Stimulated activated CD4-positive, alpha-beta T cell treated with anti-CD3 and anti-CD28 coated beads, Interleukin-1b, Interleukin-23, amount 100 ng/mL, for 48 hours (primary cell): Measurements from ENCODE around the gene TMEM213.
A peak's percentile ranks its signal among the peaks of the same experiment; 100 is the strongest.

ENCODE experiments used
- DNase-seq: peaks from one replicate; pipeline ENCODE4 v3.0.0-alpha.2; 2020

Gene TMEM213

DNA sequence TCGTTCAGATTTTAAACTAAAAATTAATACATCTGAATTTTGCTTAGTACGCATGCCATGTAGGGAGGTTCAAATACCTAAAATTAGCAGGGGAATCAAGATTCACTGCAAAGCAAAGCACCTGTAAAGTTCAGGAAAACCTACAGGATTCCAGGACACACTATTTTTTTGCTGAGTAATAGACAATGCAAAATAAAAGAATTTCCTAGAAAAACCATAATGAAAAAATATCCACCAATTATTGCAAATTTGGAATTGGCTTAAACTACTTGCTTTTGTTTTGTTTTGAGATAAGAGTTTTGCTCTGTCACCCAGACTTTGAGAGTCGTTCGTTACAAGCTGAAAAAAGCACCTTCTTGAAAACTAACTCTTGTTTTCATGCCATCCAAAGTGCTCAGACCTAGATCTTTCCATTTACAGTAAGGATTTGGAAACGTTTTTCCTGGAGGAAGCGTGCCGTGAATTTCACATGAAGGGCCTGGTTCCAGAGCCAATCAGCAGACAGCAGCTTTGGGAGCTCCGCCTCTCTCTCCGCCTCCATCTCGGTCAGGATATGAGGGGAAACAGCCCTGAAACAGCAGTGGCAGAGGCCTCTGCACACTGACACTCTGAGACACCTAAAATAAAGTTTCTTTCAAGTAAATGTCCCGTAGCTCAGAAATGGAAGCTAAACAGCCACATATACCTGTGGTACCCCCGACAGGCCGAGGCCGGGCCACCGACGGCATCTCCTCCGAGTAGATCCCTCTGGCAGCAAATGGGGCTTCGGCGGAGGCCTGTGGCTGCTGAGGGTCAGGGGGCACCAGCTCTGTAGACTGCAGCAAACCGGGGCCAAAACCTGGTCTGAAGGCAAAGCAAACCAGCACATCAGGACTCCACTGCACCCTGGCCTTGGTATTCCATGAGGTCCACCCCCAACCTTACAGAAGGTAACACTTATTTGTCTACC, 46.1 kb downstream of the TMEM213 start:
- DNase-seq = no peak

GRCh38 chr7:138845711-138846110, 47.9 kb downstream of the TMEM213 start:
- DNase-seq = no peak

DNA sequence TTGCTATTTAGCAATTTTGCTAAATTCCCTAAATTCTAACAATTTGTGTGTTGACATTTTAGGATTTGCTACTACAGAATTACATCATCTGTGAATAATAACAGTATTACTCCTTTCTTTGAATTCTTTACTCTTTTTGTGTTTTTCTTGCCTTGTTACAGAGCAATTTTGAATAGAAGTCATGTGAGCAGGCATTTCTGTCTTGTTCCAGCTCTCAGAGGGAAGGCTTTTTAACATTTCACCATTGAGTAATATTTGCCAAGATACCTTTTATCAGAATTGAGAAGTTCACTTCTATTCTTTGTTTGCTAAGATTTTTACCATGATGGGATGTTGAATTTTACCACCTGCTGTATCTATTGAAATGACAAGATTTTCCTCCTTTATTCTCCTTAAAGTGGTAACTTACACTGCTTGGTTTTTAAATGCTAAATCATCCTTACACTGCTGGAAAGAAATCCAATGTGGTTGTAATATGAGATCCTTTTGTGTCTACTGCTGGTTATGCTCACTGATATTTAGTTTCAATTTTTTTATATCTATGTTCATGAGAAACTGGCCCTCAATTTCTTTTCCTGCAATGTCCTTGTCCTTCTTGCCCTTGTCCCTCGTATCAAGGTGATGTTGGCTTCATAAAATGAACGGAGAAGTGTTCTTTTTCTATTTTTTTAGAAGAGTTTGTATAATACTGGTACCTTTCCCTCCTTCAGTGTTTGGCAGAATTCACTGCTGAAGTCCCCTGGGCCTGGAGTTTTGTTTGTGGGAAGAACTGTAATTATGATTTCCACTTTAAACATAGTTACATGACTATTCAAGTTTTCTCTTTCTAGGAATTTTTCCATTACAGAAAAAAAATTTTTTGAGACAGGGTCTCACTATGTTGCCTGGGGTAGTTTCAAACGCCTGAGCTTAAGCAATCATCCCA, 50.5 kb downstream of the TMEM213 start:
- no peak for DNase-seq

DNA sequence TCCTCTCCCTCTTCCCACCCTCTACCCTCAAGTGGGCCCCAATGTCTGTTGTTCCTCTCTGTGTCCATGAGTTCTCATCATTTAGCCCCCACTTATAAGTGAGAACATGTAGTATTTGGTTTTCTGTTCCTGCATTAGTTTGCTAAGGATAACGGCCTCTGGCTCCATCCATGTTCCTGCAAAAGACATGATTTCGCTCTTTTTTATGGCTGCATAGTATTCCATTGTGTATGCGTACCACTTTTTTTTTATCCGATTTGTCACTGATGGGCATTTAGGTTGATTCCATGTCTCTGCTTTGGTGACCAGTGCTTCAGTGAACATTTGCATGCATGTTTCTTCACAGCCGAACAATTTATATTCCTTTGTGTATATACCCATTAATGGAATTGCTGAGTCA, 51.9 kb downstream of the TMEM213 start:
- no peak for DNase-seq

DNA sequence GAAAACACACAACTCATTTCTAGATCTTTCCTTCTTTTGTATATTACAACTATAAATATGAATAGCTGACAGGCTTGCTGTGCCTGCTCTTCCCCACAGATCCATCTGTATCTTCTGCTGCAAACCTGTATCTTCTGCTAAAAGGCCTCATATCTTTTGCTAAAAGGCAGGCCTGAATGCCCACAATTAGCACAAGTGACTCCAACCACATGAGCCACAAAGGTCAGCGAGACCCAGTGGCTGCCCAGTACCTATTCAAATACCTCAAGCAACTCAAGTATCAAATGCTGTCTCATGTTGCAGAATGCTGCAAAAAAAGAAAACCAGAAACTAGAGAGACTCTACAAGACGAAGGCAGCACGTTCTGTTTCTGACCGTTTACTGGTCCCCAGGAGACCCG, 54.7 kb downstream of the TMEM213 start:
- DNase-seq = no peak

- no peak for DNase-seq
Observed at GRCh38 chr7:138853448-138853847, 55.7 kb downstream of the TMEM213 start.

- no peak for DNase-seq
Observed at GRCh38 chr7:138854115-138854645, 56.4 kb downstream of the TMEM213 start.

- no peak for DNase-seq
Observed at GRCh38 chr7:138857728-138858127, 59.9 kb downstream of the TMEM213 start.

DNA sequence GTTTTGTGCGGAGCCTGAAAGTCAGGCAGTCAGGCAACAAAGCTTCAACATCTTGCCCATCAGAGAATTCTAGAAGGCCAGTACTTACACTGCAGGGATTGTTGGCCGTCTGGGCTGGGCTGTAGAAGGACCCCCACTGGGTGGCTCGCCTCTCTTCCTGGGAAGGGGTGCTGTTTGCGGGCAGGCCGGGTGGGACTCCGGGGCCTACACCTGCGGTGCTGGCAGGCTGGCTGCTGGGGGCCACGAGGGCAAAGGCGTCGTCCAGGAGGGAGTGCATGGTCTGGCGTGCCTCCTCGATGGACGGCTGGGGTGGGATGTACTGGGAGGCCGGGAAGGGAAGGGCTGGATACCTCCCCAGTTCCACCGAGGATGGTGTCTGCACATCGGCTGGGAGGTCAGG, 63.3 kb downstream of the TMEM213 start:
- no peak for DNase-seq

DNA sequence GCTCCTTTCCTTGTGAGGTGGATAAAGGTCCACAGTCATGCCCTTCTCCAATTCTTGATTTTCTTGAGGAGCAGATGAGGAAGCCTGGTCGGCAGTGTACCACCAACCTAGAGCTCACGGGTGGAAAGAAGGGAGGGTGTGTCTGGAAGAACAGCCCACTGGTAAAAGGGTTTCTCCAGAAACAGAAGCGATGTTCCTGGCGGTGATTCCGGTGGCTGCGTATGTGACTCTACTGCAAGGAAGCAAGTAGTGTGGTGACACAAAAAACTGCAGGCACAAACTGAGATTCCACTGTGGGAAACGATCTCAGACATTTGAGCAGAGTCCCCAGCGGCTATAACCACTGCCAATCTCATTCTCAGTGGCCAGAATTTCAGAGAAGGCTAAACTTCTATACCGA, 66.1 kb downstream of the TMEM213 start:
- DNase-seq = no peak

DNA sequence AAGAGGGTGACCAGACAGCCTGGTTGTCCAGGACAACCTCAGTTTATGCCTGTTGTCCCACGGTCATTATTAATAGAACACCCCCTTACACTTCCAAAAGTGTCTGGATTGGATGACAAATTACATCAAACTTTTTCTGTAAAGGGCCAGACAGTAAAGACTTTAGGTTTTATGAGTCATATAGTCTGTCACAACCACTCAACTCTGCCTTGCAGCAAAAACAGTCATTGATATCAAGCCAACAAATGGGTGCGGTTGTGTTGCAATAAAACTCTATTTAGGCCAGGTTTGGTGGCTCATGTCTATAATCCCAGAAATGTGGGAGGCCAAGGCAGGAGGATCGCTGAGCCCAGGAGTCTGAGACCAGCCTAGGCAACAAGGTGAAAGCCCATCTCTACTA, 66.9 kb downstream of the TMEM213 start:
- no peak for DNase-seq

DNA sequence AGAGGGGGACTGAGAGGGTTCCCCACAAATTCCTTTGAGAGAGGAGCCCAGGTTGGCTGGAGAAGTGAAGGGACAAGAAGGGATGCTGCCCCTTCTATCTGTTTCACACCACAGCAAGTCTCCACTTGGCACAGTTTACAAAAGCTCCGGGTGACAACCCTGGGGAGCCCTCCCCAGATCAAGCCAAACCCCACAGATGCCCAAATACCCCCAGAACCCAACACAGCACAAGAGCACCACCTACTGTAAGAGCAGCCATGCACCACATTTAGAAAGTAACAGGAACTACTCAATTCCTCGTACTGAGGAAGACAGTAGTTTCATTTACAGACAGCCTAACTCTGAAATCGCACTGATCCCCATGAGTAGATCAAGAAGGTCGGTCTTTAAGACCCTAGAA, 68.0 kb downstream of the TMEM213 start:
- DNase-seq = peak; percentile 43

DNA sequence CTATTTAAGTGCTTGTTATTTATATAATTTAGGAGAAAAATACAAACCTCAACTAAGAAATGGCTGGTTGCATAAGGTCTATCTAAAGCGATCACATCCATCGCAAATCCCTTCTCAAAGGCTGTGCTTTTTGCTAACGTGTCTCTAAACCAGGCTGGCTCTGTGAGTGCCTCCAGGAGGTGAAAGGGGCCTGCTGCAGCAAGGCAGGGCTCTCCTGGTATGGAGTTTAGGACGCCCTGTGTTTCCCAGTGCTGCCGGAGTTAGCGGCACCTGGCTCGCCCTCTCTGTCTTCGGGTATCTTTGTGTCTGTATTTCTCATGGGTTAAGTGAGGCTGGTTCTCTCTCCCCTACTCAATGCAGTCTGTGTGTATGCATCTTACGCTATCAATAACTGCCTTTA, 68.6 kb downstream of the TMEM213 start:
- DNase-seq = no peak

DNA sequence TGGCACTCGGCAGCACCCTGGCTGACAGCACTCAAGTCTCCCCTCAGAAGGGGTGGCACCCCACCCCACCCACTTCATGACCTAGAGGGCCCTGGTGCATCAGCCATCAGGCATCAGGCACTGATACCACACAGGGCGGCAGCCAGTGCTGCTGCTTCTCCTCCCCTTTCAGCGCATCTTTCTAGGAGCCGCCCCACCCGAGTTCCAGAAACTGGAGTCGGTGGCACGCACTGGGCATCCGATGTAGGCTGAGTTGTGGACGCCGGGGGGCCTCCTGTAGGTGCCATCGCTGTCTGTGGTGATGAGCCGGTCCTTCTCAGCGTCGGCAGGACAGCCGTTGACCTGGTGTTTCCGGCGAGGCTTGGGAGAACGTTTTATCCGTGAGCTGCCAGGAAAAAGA, 70.0 kb downstream of the TMEM213 start:
- no peak for DNase-seq

DNA sequence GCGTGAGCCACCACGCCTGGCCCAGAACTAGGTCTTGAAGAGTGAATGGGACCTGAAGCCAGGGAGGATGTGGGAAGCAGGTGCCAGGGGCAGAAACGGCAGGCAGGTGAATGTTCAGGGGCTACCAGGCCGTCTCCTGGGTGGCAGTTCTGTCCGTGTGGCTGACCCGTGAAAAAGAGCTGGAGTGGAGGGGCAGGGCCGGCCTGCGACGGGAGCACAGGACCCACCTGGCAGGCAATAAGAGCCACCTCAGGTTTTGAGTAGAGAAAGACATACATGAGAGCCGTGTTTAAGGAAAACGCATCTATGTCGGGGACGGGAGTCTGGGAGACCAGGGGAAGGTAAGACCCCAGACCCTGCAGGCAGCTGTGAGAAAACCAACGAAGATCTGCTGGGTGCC, 70.9 kb downstream of the TMEM213 start:
- DNase-seq = no peak

- DNase-seq = no peak
Observed at GRCh38 chr7:138869353-138869752, 71.6 kb downstream of the TMEM213 start.

GRCh38 chr7:138871065-138871813, 73.4 kb downstream of the TMEM213 start:
- no peak for DNase-seq

GRCh38 chr7:138871814-138872090, 74.0 kb downstream of the TMEM213 start:
- DNase-seq = no peak

DNA sequence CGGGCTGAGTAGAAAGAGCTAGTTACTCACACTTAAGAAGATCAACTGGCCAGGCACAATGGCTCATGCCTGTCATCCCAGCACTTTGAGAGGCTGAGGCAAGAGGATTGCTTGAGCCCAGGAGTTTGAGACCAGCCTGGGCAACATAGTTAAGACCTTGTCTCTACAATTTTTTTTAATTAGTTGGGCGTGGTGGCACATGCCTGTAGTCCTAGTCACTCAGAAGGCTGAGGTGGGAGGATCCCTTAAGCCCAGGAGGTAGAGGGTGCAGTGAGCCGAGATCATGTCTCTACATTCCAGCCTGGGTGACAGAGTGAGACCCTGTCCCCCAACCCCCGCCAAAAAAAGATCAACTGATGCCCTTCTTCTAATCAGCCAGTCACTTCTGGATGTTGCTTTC, 74.8 kb downstream of the TMEM213 start:
- no peak for DNase-seq

DNA sequence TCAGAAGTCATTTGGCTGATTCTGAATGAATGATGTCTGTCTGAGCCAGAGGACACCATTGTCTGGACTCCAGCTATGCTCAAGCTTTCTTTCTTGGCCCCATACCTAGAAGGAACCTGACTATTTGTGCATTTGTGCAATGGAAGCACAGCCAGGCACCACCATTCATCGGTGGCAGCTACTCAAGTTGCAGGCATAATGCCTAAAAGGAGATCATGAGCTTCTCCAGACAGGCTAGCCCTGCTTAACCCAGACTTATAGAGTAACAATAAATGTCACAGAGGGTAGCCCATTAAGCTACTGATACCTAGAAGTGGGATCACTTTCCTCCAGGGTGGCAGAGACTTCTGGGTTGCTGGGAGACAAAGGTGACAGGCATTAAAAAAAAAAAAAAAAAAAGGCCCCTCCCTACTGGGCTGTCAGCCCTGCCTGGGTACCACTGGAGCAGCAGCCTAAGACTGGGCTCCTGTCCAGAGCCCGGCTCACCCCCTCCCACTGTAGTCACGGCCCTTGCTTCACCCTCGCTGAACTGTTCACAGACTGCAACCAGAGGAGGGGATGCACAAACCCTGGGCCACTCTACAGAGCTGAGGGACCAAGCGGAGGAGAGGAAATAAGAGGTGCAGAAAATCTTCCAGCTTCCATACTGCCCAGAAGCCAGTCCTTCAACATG, 75.6 kb downstream of the TMEM213 start:
- no peak for DNase-seq

GRCh38 chr7:138875794-138876193, 78.0 kb downstream of the TMEM213 start:
- peak; percentile 72 for DNase-seq

DNA sequence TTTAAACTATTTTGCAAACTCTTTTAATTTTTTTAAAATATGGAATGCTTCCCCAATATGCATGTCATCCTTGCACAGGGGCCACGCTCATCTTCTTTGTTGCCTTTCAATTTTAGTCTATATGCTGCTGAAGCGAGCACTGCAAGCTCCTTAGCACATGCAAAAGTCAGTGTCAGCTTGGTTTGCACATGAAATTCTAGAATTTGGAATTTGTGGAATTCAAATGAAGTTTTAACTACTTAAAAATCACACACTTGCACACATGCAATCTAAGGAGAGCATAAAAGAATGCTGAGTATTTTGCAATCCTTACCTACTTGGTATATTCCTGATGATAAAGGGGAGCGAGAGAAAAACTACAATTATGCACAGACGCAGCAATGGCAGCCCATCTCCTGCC, 78.5 kb downstream of the TMEM213 start:
- no peak for DNase-seq
